GM12874 (cell line): Measurements from ENCODE around the gene ELOVL6.

ENCODE experiments used
- TF ChIP-seq, protein P1 (sequence below): IDR thresholded peaks from 2 replicates; pipeline ENCODE4 v1.5.1; 2011; ENCODE audit warnings: low read depth, mild to moderate bottlenecking, control low read depth, low read length, moderate library complexity; ENCODE audit not compliant: insufficient read depth

ELOVL6 gene

GRCh38 chr4:110075891-110076290 is 122.5 kb downstream of the ELOVL6 start:
- TF ChIP-seq, protein P1, sequence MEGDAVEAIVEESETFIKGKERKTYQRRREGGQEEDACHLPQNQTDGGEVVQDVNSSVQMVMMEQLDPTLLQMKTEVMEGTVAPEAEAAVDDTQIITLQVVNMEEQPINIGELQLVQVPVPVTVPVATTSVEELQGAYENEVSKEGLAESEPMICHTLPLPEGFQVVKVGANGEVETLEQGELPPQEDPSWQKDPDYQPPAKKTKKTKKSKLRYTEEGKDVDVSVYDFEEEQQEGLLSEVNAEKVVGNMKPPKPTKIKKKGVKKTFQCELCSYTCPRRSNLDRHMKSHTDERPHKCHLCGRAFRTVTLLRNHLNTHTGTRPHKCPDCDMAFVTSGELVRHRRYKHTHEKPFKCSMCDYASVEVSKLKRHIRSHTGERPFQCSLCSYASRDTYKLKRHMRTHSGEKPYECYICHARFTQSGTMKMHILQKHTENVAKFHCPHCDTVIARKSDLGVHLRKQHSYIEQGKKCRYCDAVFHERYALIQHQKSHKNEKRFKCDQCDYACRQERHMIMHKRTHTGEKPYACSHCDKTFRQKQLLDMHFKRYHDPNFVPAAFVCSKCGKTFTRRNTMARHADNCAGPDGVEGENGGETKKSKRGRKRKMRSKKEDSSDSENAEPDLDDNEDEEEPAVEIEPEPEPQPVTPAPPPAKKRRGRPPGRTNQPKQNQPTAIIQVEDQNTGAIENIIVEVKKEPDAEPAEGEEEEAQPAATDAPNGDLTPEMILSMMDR: no peak

DNA sequence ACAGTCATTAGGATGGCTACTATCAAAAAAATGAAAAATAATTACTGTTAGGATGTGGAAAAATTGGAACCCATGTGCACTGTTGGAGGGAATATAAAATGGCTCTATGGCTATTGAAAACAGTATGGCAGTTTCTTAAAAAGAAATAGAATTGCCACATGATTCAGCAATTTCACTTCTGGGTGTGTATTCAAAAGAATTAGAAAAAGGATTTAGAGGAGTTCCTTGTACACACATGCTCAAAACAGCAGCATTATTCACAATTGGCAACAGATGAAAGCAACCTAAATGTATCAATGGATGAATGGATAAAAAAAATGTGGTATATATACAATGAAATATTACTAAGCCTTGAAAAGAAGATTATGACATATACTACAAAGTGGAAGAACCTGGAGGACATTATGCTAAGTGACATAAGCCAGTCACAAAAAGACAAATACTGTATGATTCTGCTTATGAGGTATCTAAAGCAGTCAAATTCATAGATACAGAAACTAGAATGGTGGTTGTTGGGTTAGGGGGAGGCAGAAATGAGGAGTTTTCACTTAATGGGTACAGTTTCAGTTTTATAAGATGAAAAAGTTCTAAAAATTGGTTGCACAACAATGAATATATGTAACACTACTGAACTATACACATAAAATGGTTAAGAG is 123.2 kb downstream of the ELOVL6 start:
- TF ChIP-seq, protein P1: no peak

DNA sequence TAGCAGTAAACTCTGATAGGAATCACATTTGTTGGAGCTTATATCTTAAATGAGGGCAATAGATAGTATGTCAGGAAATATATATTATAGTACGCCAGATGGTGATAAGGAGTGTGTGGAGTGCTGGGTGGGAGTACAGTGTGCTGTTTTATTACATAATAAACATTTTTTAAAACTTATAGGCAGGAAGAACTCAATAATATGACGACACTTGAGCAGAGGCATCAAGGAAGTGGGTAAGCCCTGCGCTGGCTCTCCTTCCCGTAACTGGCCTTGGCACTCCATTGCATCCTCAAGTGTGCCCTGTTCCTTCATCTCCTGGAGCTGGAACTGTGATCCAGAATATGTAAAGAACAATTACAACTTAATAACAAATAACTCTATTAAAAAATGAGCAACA is 123.8 kb downstream of the ELOVL6 start:
- TF ChIP-seq, protein P1: no peak

DNA sequence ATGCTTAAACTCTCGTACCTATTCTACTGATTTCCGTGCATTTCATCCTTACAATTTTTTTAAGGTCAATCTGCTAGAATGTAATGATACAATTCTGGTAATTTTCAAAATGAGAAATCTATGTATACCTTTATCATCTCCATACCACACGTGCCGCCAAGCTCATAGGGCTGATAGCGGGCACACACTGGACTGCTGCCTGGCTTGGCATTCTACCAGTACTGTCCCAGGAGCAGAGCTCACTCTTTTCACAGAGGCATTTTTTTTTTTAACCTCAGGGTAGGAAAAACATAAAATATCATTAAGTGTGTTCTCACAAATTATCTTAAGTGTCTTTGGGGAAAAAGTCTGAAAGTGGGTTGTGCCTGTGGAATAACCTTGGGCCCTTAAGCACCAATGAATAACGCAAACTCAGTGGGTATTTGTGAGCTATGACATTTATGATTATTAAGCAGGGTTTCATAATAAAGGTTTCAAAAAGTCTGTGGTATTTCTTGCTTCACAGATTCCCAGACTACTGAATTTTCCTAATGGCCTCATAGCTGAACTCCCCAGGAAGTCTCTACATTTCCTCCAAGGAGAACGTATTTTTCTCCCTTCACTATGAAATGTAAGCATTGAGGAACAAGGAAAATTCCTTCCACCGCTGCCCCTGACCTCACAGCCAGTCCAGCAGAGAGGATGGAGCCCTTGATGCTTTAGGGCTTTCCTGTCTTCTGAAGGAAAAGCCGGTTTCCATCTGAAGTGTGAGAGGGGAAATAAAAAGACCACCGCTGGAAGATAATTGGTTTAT is 125.2 kb downstream of the ELOVL6 start:
- TF ChIP-seq, protein P1: no peak

- TF ChIP-seq, protein P1: no peak
Observed at GRCh38 chr4:110071466-110071865, 126.9 kb downstream of the ELOVL6 start.

DNA sequence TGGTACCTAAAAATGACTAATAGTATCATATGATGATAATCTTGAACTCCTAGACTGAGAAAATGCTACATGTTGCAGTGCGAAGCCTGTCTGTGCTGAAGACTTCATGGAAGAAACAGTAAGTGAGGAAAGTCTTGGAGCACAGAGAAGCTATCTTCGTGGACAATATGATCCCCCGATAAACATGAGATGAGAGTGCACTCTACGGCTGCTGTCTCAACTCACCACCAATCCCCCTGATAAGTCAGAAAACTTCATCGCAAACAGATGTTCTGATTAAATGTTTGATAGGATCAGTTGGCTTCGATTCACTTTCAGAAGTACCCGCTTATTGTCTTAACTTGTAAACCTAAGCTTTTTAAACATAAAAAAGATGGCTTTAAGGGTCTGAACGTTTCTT is 130.2 kb downstream of the ELOVL6 start:
- TF ChIP-seq, protein P1: no peak

DNA sequence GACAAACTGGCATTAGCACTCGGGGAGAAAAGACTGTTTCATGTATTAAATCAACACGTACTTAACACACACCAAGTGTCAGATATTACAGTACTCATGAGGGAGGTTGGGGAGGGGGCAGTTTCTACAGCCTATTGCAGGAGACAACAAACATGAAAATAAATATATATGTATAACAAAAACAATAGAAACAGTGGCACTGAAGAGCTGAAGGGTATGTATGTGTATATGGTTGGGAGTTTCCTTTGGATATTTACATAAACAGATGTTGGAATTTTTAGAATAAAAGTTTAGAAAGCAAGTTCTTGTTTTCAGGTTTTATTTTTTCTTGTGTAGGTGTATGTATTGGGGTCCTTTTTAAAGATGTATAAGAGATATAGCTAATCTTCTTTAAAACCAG is 133.5 kb downstream of the ELOVL6 start:
- TF ChIP-seq, protein P1: no peak
